ENCODE data around the gene ABLIM2. TPM values are rescaled to one million over a fixed set of nuclear protein-coding genes. Genes with fewer than 3 reads are reported as not detected.

The ABLIM2 gene
- total RNA-seq, 1 experiment from 2014 or later: 1.0 TPM

GRCh38 chr4:8180310-8181093 is 21.9 kb upstream of the ABLIM2 start:
- no peaks in the 10 kb centered on the region for H3K23me2 ChIP-seq (ENCODE audit: insufficient read length, low read depth, low read length, poor library complexity, severe bottlenecking)
- no peak overlapping the region for H2AFZ ChIP-seq (ENCODE audit: low read length)
- H3K23ac ChIP-seq (ENCODE audit: insufficient read length, low read depth, low read length): no peak overlapping the region
- H3K27ac Mint-ChIP-seq: peak overlapping the region in 1 of 3 experiments; percentile 62; a peak in 2 of 7 replicates
- no peak overlapping the region for H2BK15ac ChIP-seq (ENCODE audit: low read depth, low read length)
- peak overlapping the region in 1 of 2 experiments; percentile 19; a peak in 1 of 5 replicates for H3K4me3 Mint-ChIP-seq
- TF ChIP-seq, protein P1, sequence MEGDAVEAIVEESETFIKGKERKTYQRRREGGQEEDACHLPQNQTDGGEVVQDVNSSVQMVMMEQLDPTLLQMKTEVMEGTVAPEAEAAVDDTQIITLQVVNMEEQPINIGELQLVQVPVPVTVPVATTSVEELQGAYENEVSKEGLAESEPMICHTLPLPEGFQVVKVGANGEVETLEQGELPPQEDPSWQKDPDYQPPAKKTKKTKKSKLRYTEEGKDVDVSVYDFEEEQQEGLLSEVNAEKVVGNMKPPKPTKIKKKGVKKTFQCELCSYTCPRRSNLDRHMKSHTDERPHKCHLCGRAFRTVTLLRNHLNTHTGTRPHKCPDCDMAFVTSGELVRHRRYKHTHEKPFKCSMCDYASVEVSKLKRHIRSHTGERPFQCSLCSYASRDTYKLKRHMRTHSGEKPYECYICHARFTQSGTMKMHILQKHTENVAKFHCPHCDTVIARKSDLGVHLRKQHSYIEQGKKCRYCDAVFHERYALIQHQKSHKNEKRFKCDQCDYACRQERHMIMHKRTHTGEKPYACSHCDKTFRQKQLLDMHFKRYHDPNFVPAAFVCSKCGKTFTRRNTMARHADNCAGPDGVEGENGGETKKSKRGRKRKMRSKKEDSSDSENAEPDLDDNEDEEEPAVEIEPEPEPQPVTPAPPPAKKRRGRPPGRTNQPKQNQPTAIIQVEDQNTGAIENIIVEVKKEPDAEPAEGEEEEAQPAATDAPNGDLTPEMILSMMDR (conservative IDR thresholded peaks at IDR 0.05): no peak
- no peak overlapping the region for H2AK5ac ChIP-seq (ENCODE audit: insufficient read length, low read length)
- no peak overlapping the region for H4K91ac ChIP-seq (ENCODE audit: insufficient read length, low read depth, low read length)
- no peak overlapping the region for H3K9ac ChIP-seq (ENCODE audit: extremely low read depth, insufficient read length, low read length)
- no peak for DNase-seq
- no peak overlapping the region for H3K18ac ChIP-seq (ENCODE audit: insufficient read length, low read depth, low read length)
- H3K9me3 ChIP-seq (ENCODE audit: control insufficient read depth, low read depth, low read length): no peaks in the 10 kb centered on the region
- no peak overlapping the region for H4K5ac ChIP-seq (ENCODE audit: insufficient read length, low read depth, low read length)
- no CpG with 5 or more reads among the region's 8 CpGs for WGBS (ENCODE audit: extremely low coverage, insufficient read length, low lambda C conversion rate)
- H3K27me3 ChIP-seq (ENCODE audit: insufficient read depth, low read length): no peaks in the 10 kb centered on the region
- H3K4me2 ChIP-seq (ENCODE audit: insufficient read depth, insufficient read length, low read length): no peak overlapping the region
- no peaks in the 10 kb centered on the region for H3K79me1 ChIP-seq (ENCODE audit: insufficient read depth, low read depth, low read length, poor library complexity, severe bottlenecking)
- H3K27me3 Mint-ChIP-seq (ENCODE audit: low read depth): peaks cover 2% of the 10 kb centered on the region; the same call in 1 of the 2 replicates
- H3T11ph ChIP-seq (ENCODE audit: low read length): no peak overlapping the region
- H3K14ac ChIP-seq (ENCODE audit: insufficient read depth, low read length): no peak overlapping the region
- no peaks in the 10 kb centered on the region for H3K36me3 Mint-ChIP-seq (ENCODE audit: insufficient read depth in 1 of 3, low read depth in 3 of 3)
- no peak overlapping the region for H2BK120ac ChIP-seq (ENCODE audit: low read depth, low read length, poor library complexity, severe bottlenecking)
- peaks cover 4 to 6% of the 10 kb centered on the region in 2 experiments; a peak in 3 of 4 replicates for H3K4me1 Mint-ChIP-seq
- H3K27ac ChIP-seq (ENCODE audit: insufficient read length, low read depth, low read length): no peak overlapping the region
- H2BK5ac ChIP-seq (ENCODE audit: insufficient read length, low read length): no peak overlapping the region
- no peaks in the 10 kb centered on the region for H4K20me1 ChIP-seq (ENCODE audit: control insufficient read depth, insufficient read depth, insufficient read length)
- H4K8ac ChIP-seq (replicated peaks; ENCODE audit: insufficient read length, low read depth, low read length): no peak overlapping the region
- no peaks in the 10 kb centered on the region for H3K79me2 ChIP-seq (ENCODE audit: insufficient read depth, low read length)
- no peak overlapping the region for H2BK20ac ChIP-seq (ENCODE audit: low read depth, low read length, poor library complexity, severe bottlenecking)
- no peaks in the 10 kb centered on the region for H3K4me1 ChIP-seq (ENCODE audit: insufficient read depth, low read length)
- no peak overlapping the region for H3K4ac ChIP-seq (ENCODE audit: low read depth, low read length)
- H2BK12ac ChIP-seq (ENCODE audit: insufficient read length, low read depth, low read length): no peak overlapping the region
- H3K56ac ChIP-seq (ENCODE audit: insufficient read length, low read depth, low read length): no peak overlapping the region
- peaks cover 4% of the 10 kb centered on the region in 2 experiments; a peak in 2 of 5 replicates for H3K9me3 Mint-ChIP-seq
